ENCODE data around the gene IL17D. TPM values are rescaled to one million over a fixed set of nuclear protein-coding genes. Genes with fewer than 3 reads are reported as not detected.

IL17D gene
- total RNA-seq, 4 donors from 2014 or later: 1.1 to 1.4 TPM; not detected in 2

GRCh38 chr13:20684546-20684945 is 19.0 kb upstream of the IL17D start:
- in situ Hi-C loops (cut with MboI; ENCODE audit: low pct_ligation_motif_present in 1 of 4, low pct_unique_long_range_greater_than_20kb in 1 of 4, low sequenced_read_pairs in 3 of 4) (loop anchor here in 1 of 4 donors (25.0 kb wide), 1 partner anchor 172 kb away; no protein-coding TSS in a partner anchor), intact Hi-C loops (cut with DNase I; ENCODE audit: low total_unique reads) (no loop called here)
- TF ChIP-seq EP300 (IDR thresholded peaks at IDR 0.05; ENCODE audit: low read depth): no peak
- no peak for TF ChIP-seq POLR2AphosphoS5 (IDR thresholded peaks at IDR 0.05)
- no peak for TF ChIP-seq POLR2A (IDR thresholded peaks at IDR 0.05)
- TF ChIP-seq CTCF (IDR thresholded peaks at IDR 0.05): no peak
- no peak overlapping the region for H3K4me3 ChIP-seq
- DNase-seq: no peak
- H3K9me3 ChIP-seq: no peaks in the 10 kb centered on the region
- WGBS, 2 donors (ENCODE audit: low coverage in 1 of 2): 40 to 79% methylated on average over 2 to 17 of the region's 18 CpGs
- H3K4me1 ChIP-seq: no peaks in the 10 kb centered on the region
- no peak overlapping the region for H3K27ac ChIP-seq
- H3K36me3 ChIP-seq: no peaks in the 10 kb centered on the region
- no peaks in the 10 kb centered on the region for H3K27me3 ChIP-seq

- no peaks in the 10 kb centered on the region for H3K27me3 ChIP-seq
- no peak overlapping the region for H3K4me3 ChIP-seq
- in situ Hi-C loops (cut with MboI; ENCODE audit: low pct_ligation_motif_present in 1 of 4, low pct_unique_long_range_greater_than_20kb in 1 of 4, low sequenced_read_pairs in 3 of 4) (loop anchor here in 1 of 4 donors (25.0 kb wide), 1 partner anchor 173 kb away; no protein-coding TSS in a partner anchor), intact Hi-C loops (cut with DNase I; ENCODE audit: low total_unique reads) (no loop called here)
- no peaks in the 10 kb centered on the region for H3K36me3 ChIP-seq
- TF ChIP-seq POLR2A (IDR thresholded peaks at IDR 0.05) (no peak), CTCF (IDR thresholded peaks at IDR 0.05) (no peak), POLR2AphosphoS5 (IDR thresholded peaks at IDR 0.05) (no peak), EP300 (IDR thresholded peaks at IDR 0.05; ENCODE audit: low read depth) (no peak)
- H3K27ac ChIP-seq: no peak overlapping the region
- no peaks in the 10 kb centered on the region for H3K4me1 ChIP-seq
- DNase-seq: no peak
- 78 to 100% methylated on average over 1 to 6 of the region's 6 CpGs for WGBS, 2 donors (ENCODE audit: low coverage in 1 of 2)
- no peaks in the 10 kb centered on the region for H3K9me3 ChIP-seq
Observed at GRCh38 chr13:20685092-20685491, 18.4 kb upstream of the IL17D start.

- no peak for DNase-seq
- TF ChIP-seq EP300 (IDR thresholded peaks at IDR 0.05; ENCODE audit: low read depth) (no peak), POLR2AphosphoS5 (IDR thresholded peaks at IDR 0.05) (no peak), CTCF (IDR thresholded peaks at IDR 0.05) (no peak), POLR2A (IDR thresholded peaks at IDR 0.05) (no peak)
- no peaks in the 10 kb centered on the region for H3K4me1 ChIP-seq
- in situ Hi-C loops (cut with MboI; ENCODE audit: low pct_ligation_motif_present in 1 of 4, low pct_unique_long_range_greater_than_20kb in 1 of 4, low sequenced_read_pairs in 3 of 4): loop anchor here in 1 of 4 donors (25.0 kb wide), 1 partner anchor 174 kb away; no protein-coding TSS in a partner anchor
- H3K27me3 ChIP-seq: no peaks in the 10 kb centered on the region
- intact Hi-C loops (cut with DNase I; ENCODE audit: low total_unique reads): no loop called here
- H3K9me3 ChIP-seq: no peaks in the 10 kb centered on the region
- peaks cover 0 to 8% (median 1%) of the 10 kb centered on the region in 4 donors for H3K36me3 ChIP-seq
- H3K4me3 ChIP-seq: no peak overlapping the region
- 89 to 100% methylated on average over 1 of the region's 1 CpG for WGBS, 2 donors (ENCODE audit: low coverage in 1 of 2)
- H3K27ac ChIP-seq: no peak overlapping the region
Observed at GRCh38 chr13:20686167-20686566, 17.3 kb upstream of the IL17D start.

GRCh38 chr13:20686863-20687579 is 16.5 kb upstream of the IL17D start:
- in situ Hi-C loops (cut with MboI; ENCODE audit: low pct_ligation_motif_present in 1 of 4, low pct_unique_long_range_greater_than_20kb in 1 of 4, low sequenced_read_pairs in 3 of 4) (loop anchor here in 1 of 4 donors (25.0 kb wide), 1 partner anchor 175 kb away; no protein-coding TSS in a partner anchor), intact Hi-C loops (cut with DNase I; ENCODE audit: low total_unique reads) (no loop called here)
- TF ChIP-seq CTCF (IDR thresholded peaks at IDR 0.05) (no peak), POLR2A (IDR thresholded peaks at IDR 0.05) (no peak), POLR2AphosphoS5 (IDR thresholded peaks at IDR 0.05) (no peak), EP300 (IDR thresholded peaks at IDR 0.05; ENCODE audit: low read depth) (no peak)
- Histone ChIP-seq H3K4me3 (no peak overlapping the region), H3K27ac (no peak overlapping the region), H3K4me1 (no peaks in the 10 kb centered on the region), H3K9me3 (no peaks in the 10 kb centered on the region), H3K27me3 (no peaks in the 10 kb centered on the region), H3K36me3 (peaks cover 0 to 9% (median 2%) of the 10 kb centered on the region in 4 donors)
- DNase-seq: no peak
- 81 to 92% methylated on average over 4 of the region's 4 CpGs for WGBS, 2 donors (ENCODE audit: low coverage in 1 of 2)

All from transverse colon (tissue), 4 donors.